ENCODE measurements around the gene CAST. TPM values are rescaled to one million over a fixed set of nuclear protein-coding genes. Genes with fewer than 3 reads are reported as not detected.
A peak's percentile ranks its signal among the peaks of the same experiment; 100 is the strongest.

Gene CAST
- total RNA-seq, 1 experiment from 2014 or later, result 52.3 TPM

- H3K36me3 Mint-ChIP-seq (ENCODE audit: insufficient read depth in 1 of 3, low read depth in 3 of 3), result peaks cover 0 to 15% (median 0%) of the 10 kb centered on the region in 3 experiments; a peak in 2 of 7 replicates
- H2AK5ac ChIP-seq (ENCODE audit: insufficient read length, low read length), result no peak overlapping the region
- WGBS (ENCODE audit: extremely low coverage, insufficient read length, low lambda C conversion rate), result no CpG with 5 or more reads among the region's 4 CpGs
- H3K27me3 Mint-ChIP-seq (ENCODE audit: low read depth), result no peaks in the 10 kb centered on the region
- H3K14ac ChIP-seq (ENCODE audit: insufficient read depth, low read length), result no peak overlapping the region
- peak overlapping the region in 1 of 3 experiments; percentile 92; a peak in 1 of 7 replicates for H3K27ac Mint-ChIP-seq
- no peaks in the 10 kb centered on the region for H4K20me1 ChIP-seq (ENCODE audit: control insufficient read depth, insufficient read depth, insufficient read length)
- H3K4me3 Mint-ChIP-seq, result no peak overlapping the region
- H3K4me2 ChIP-seq (ENCODE audit: insufficient read depth, insufficient read length, low read length), result no peak overlapping the region
- H3K18ac ChIP-seq (ENCODE audit: insufficient read length, low read depth, low read length), result no peak overlapping the region
- H3K79me2 ChIP-seq (ENCODE audit: insufficient read depth, low read length), result peaks cover 2% of the 10 kb centered on the region; the same call in 1 of the 2 replicates
- no peak overlapping the region for H2BK15ac ChIP-seq (ENCODE audit: low read depth, low read length)
- no peak overlapping the region for H2BK20ac ChIP-seq (ENCODE audit: low read depth, low read length, poor library complexity, severe bottlenecking)
- H3K9ac ChIP-seq (ENCODE audit: extremely low read depth, insufficient read length, low read length), result no peak overlapping the region
- H3K9me3 Mint-ChIP-seq, result no peaks in the 10 kb centered on the region
- H3T11ph ChIP-seq (ENCODE audit: low read length), result no peak overlapping the region
- no peaks in the 10 kb centered on the region for H3K4me1 ChIP-seq (ENCODE audit: insufficient read depth, low read length)
- H3K27me3 ChIP-seq (ENCODE audit: insufficient read depth, low read length), result no peaks in the 10 kb centered on the region; the same call in 1 of the 2 replicates
- no peak overlapping the region for H2BK120ac ChIP-seq (ENCODE audit: low read depth, low read length, poor library complexity, severe bottlenecking)
- H4K8ac ChIP-seq (replicated peaks; ENCODE audit: insufficient read length, low read depth, low read length), result no peak overlapping the region
- H3K23ac ChIP-seq (ENCODE audit: insufficient read length, low read depth, low read length), result no peak overlapping the region
- no peak overlapping the region for H3K27ac ChIP-seq (ENCODE audit: insufficient read length, low read depth, low read length)
- H3K4me1 Mint-ChIP-seq, result no peaks in the 10 kb centered on the region
- no peak overlapping the region for H2BK12ac ChIP-seq (ENCODE audit: insufficient read length, low read depth, low read length)
- no peak overlapping the region for H2BK5ac ChIP-seq (ENCODE audit: insufficient read length, low read length)
- DNase-seq, result no peak
- no peaks in the 10 kb centered on the region for H3K23me2 ChIP-seq (ENCODE audit: insufficient read length, low read depth, low read length, poor library complexity, severe bottlenecking)
- TF ChIP-seq CTCF (conservative IDR thresholded peaks at IDR 0.05), result no peak
- H3K4ac ChIP-seq (ENCODE audit: low read depth, low read length), result no peak overlapping the region
- H3K56ac ChIP-seq (ENCODE audit: insufficient read length, low read depth, low read length), result no peak overlapping the region
- H3K79me1 ChIP-seq (ENCODE audit: insufficient read depth, low read depth, low read length, poor library complexity, severe bottlenecking), result no peaks in the 10 kb centered on the region
- H4K91ac ChIP-seq (ENCODE audit: insufficient read length, low read depth, low read length), result no peak overlapping the region
- H4K5ac ChIP-seq (ENCODE audit: insufficient read length, low read depth, low read length), result no peak overlapping the region
- no peaks in the 10 kb centered on the region for H3K9me3 ChIP-seq (ENCODE audit: control insufficient read depth, low read depth, low read length)
- H2AFZ ChIP-seq (ENCODE audit: low read length), result no peak overlapping the region
These were observed 96.4 kb downstream of the CAST start for GRCh38 chr5:96758621-96759020.

Measured in H9 (cell line).